ENCODE results near the gene FILIP1. TPM values are rescaled to one million over a fixed set of nuclear protein-coding genes. Genes with fewer than 3 reads are reported as not detected.

FILIP1 gene
- total and polyA plus RNA-seq, 10 of the 15 experiments (the other 5 are each of a cell fraction or from before 2014, with no cell fraction given), result 0.23 to 2.0 (median 0.44) TPM

GRCh38 chr6:75429061-75429703, 64.4 kb downstream of the FILIP1 start:
- H3K79me2 ChIP-seq (ENCODE audit: control insufficient read depth, insufficient read depth, low read length), result no peaks in the 10 kb centered on the region
- CTCF ChIA-PET, result interaction anchor here (0.7 to 1.7 kb wide), 4 partner anchors 15 to 132 kb away, joined by 3 to 4 read pairs (median 3); no protein-coding TSS in a partner anchor
- RAD21 ChIA-PET (ENCODE audit: unreplicated experiment), result no interaction called here
- H2AFZ ChIP-seq (ENCODE audit: control insufficient read depth, low read depth, low read length), result no peak overlapping the region
- peaks cover 2% of the 10 kb centered on the region; the same call in 2 of the 3 replicates for H3K9me3 ChIP-seq (replicated peaks; ENCODE audit: control insufficient read depth, insufficient read depth, low read length)
- H3K9ac ChIP-seq (ENCODE audit: control insufficient read depth, insufficient read depth, low read length), result no peak overlapping the region
- POLR2A ChIA-PET, result interaction anchor here (0.6 kb wide), 1 partner anchor 321 kb away, joined by 5 read pairs; no protein-coding TSS in a partner anchor
- no peaks in the 10 kb centered on the region for H3K27me3 ChIP-seq (replicated peaks in 1 of 2; ENCODE audit: control insufficient read depth in 2 of 2, insufficient read depth in 2 of 2, low read length in 1 of 2)
- no peaks in the 10 kb centered on the region for H4K20me1 ChIP-seq (ENCODE audit: control insufficient read depth, insufficient read depth)
- H3K4me1 ChIP-seq (ENCODE audit: control insufficient read depth, insufficient read depth, low read length), result peaks cover 6% of the 10 kb centered on the region
- no peak overlapping the region for H3K4me2 ChIP-seq (ENCODE audit: control insufficient read depth, insufficient read depth)
- SMC1A ChIA-PET (ENCODE audit: uncharacterized antibody, unreplicated experiment), result interaction anchor here (0.7 to 1.8 kb wide), 9 partner anchors 8 to 67 kb away, joined by 3 to 5 read pairs (median 4); no protein-coding TSS in a partner anchor
- 5% methylated on average over 2 of the region's 2 CpGs for WGBS (ENCODE audit: insufficient coverage, insufficient replicate concordance, low lambda C conversion rate, missing lambda C conversion rate)
- DNase-seq (ENCODE audit: low read depth, low spot score) (no peak), ATAC-seq (no peak), FAIRE-seq (no peak)
- no TSS peak for BruUV-seq (replicated peaks)
- in situ Hi-C loops (cut with MboI) (no loop called here), intact Hi-C loops (cut with micrococcal nuclease; ENCODE audit: unreplicated experiment) (loop anchor here (5.0 kb wide), 1 partner anchor 68 kb away; no protein-coding TSS in a partner anchor)
- H3K36me3 ChIP-seq (ENCODE audit: control insufficient read depth in 2 of 2, insufficient read depth in 2 of 2, low read length in 1 of 2), result no peaks in the 10 kb centered on the region
- no peak overlapping the region for H3K4me3 ChIP-seq
- H3K27ac ChIP-seq (ENCODE audit: control insufficient read depth, insufficient read depth), result no peak overlapping the region
- TF ChIP-seq NFYB (IDR thresholded peaks at IDR 0.05; ENCODE audit: insufficient read depth, low read depth, low read length), result no peak
- TF ChIP-seq PAX5 (IDR thresholded peaks at IDR 0.05; ENCODE audit: borderline replicate concordance, low read depth, low read length), result no peak
- TF ChIP-seq ZBTB40 (IDR thresholded peaks at IDR 0.05; ENCODE audit: borderline replicate concordance), result no peak
- TF ChIP-seq IKZF1 (conservative IDR thresholded peaks at IDR 0.05), result no peak
- no peak for TF ChIP-seq EP300 (IDR thresholded peaks at IDR 0.05; ENCODE audit: borderline replicate concordance in 1 of 2, control insufficient read depth in 1 of 2, low read depth in 2 of 2, low read length in 2 of 2)
- TF ChIP-seq JUND (IDR thresholded peaks at IDR 0.05; ENCODE audit: low read depth, low read length), result no peak
- TF ChIP-seq BMI1 (IDR thresholded peaks at IDR 0.05; ENCODE audit: borderline replicate concordance), result no peak
- TF ChIP-seq MXI1 (IDR thresholded peaks at IDR 0.05; ENCODE audit: low read depth, low read length), result no peak
- TF ChIP-seq TBL1XR1 (IDR thresholded peaks at IDR 0.05; ENCODE audit: low read depth, low read length), result no peak
- TF ChIP-seq TCF3 (IDR thresholded peaks at IDR 0.05; ENCODE audit: borderline replicate concordance, insufficient read depth, low read depth, low read length), result no peak
- TF ChIP-seq MLLT1 (IDR thresholded peaks at IDR 0.05), result no peak
- TF ChIP-seq HCFC1 (IDR thresholded peaks at IDR 0.05; ENCODE audit: low read length), result no peak
- TF ChIP-seq SKIL (IDR thresholded peaks at IDR 0.05; ENCODE audit: low read depth, poor library complexity, severe bottlenecking), result no peak

Data from GM12878 (cell line).